GM19239 (cell line): ENCODE measurements around the gene BRD3.
"Not testable (repeated sequence)": the region's sequence is repeated elsewhere in the genome, so short reads cannot be mapped to it uniquely, and the experiment has no call there.

Experiments
- DNase-seq: peaks from one replicate; pipeline ENCODE4 v3.0.0; 2011; ENCODE audit warnings: low spot score; ENCODE audit not compliant: insufficient read length
- FAIRE-seq: peaks from 2 replicates; lab custom pipeline; 2011; peaks lifted over from hg19 to GRCh38; lab: Jason Lieb, UNC

Gene BRD3

DNA sequence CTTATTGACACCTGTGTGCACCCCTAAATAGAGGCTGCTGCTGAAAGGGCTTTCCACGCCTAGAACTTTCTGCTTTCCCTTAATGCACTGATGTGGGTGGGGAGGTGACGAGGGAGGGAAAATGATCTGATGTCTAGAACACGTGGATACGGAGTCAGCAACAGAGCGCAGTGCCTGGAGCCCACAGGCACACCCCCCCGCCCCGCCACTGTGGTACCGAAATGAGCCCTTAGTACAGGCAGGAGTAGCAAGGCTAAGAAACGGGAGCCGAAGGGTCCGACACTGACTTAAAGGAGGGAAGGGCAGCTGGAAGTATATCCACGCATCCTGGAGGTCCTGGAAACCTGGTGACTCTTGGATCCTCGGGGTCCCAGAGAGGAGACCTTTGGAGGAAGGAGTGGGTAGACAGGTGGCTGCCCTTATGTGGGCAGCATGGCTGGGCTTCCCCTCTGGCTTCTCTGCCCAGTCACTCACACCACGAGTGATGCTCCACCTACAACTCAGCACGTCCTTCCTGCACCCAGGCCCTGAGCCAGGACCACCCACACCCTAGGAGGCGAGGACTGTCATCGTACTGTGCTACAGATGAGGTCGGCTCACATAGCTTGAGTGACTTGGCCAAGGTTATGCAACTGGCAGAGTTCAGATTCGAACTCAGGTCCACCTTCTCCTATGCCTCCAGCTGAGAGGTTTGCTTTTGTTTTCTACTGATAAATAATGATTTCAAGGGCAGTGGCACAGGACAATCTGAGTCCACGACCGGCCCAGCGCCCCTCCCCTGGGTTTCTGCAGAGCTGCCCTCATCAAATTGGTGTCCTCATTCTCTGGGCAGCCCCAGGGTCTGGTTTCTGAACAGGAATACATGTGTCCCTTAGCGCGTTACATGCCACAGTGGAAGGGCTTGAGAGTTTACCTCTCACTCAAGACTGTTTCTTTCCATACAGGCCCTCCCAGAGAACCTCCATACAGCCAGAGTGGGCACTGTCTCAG is 71.0 kb downstream of the BRD3 start:
- DNase-seq (no peak), FAIRE-seq (no peak)

- FAIRE-seq (no peak), DNase-seq (no peak)
Measured at GRCh38 chr9:133995012-133995896, 72.6 kb downstream of the BRD3 start.

DNA sequence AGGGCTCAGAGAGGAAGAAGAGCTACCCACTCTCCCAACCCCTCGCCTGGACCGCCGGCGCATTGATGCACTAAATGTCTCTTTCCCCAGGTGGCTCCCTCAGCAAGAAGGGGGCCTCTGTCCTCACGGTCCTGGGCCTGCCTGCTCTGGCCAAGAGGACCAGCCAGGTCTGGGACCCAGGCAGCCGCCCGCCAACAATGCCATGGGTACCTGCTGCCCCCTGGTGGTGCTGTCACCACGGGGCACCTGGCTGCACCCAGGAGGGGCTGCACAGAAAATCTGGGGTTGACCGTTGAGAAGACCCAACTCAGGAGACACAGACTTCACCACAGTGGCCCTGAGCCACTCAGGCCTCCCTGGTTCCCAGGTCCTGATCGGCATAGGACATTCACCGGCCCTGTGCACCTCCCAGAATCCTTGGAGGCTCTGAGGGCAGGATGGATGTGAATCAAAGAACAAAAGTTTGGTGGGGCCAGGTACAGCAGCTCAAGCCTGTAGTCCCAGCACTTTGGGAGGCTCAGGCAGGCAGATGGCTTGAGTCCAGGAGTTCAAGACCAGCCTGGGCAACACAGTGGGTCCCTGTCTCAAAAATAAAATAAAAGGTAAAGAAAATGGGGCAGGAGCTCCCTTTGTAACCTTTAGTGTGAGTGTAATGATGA is 73.3 kb downstream of the BRD3 start:
- DNase-seq (peak; percentile 88), FAIRE-seq (peak; percentile 90)

GRCh38 chr9:133993635-133994253 is 74.1 kb downstream of the BRD3 start:
- DNase-seq (no peak), FAIRE-seq (no peak)

- DNase-seq (peak; percentile 74), FAIRE-seq (peak; percentile 70)
Measured at GRCh38 chr9:133992780-133993634, 74.8 kb downstream of the BRD3 start.

DNA sequence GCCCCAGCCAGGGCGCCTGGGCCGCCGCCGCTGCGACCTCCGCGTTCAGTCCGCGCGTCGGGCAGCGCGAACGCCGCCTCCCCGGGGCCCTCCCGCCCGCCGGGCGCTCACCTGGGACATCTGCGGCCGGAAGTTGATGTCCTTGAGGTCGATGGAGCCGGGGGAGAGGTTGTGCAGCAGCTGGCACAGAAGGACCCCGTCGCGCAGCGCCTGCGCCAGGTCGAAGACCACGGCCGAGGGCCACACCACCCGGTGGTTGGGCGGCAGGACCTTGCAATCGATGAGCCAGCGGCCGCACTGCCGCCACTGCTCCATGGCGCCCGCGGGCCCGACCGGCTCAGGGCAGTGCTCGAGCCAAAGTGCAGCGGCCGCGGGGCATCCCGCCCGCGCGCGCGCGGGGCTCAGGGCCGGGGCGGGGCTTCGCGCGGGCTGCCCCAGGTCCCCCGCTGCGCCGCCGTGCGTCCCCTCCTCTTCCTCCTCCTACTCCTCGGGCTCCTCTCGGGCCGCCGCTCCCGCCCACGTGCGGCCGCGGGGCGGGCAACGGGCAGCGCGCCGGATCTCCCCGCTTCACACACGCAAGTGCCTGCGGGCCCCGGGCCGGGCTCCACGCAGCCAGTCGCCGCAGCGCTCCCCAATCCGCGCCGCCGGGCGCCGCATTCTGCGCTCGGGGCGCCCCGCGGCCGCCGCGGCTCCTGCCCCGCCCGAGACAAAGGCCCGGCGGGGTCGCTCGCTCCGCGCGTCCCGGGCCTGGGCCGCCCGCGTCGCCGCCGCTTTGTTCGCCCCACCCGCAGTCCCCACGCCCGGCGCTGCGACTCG is 75.7 kb downstream of the BRD3 start, which contains the start of gene VAV2:
TSS of gene VAV2 (minus strand) at position 361 of the 816 bp plus-strand sequence. CDS start at position 315, 46 bp downstream.
- DNase-seq (peak; percentile 83), FAIRE-seq (peak; percentile 71)

GRCh38 chr9:133991214-133991921 is 76.5 kb downstream of the BRD3 start:
- FAIRE-seq, result no peak
- DNase-seq, result no peak

DNA sequence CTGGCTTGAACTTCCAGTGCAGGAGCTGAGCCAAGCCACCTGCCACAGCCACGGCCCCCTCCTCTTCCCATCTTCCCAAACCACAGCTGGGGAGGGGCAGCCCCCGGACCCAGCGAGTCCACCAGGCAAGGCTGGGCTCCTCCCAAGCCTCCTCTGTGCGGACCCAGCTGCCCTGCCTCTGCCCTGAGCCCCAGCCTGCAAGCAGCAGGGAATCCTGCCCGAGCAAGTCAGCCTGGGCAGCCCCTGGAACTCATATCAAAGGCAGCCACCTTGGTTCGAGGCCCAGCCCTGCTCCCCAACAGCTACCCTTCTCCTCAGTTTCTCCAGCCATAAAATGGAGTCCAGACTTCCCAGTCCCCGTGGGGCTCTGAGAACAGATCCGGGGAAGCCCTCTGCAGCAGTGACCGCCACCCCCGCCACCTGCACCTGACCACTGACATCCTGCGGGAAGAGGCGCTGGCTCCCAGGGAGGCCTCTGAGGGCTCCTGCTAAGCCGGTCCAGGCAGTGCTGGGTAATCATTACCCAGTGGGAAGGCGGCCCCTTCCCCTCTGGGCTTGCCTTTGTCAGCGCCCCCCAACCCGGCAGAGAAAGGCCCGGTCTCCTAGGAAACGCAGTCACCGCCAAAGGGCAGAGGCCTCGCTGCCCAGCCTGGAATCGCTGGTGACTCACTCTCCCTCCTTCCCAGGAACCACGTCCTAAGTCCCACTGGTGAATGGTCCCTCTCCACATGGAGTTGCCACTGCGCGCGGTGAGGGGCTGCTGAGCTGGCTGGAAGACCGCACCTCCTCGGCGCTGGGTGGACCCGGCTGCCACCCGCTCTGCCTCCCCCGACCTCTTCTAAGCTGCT is 77.2 kb downstream of the BRD3 start:
- DNase-seq, result no peak
- FAIRE-seq, result no peak

DNA sequence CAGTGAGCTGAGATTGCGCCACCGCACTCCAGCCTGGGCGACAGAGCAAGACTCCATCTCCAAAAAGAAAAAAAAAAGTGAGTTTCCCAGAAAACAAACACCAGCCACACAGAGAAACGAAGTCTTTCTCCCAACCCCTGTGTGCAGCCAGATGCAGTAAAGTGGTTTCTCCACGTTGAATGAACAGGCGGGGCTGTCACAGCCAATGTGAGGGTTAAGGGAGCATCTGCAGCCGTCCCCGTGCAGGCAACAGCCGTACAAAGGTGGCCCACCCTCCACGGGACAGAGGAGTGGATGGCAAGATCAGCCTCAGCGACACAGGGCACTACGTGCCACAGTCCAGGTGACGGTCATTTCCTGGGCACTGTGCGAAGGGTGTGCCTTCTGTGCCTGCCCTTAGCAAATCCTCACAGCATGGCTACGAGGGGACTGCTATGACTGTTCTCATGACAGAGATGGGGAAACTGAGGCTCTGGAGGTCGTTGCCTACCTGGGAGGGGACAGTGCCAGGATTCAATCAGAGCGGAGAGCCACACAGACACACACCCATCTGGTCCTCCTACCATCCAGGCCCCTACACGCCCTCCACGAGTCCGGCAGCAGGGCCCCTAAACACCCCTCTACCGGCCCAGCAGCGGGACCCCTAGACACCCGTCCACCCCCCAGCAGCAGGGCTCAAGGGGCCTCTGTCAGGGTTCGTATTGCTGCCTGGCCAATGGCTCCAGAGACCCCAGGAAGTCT is 78.0 kb downstream of the BRD3 start:
- no peak for DNase-seq
- no peak for FAIRE-seq

GRCh38 chr9:133988771-133989170 is 79.1 kb downstream of the BRD3 start:
- not testable (repeated sequence) for FAIRE-seq

GRCh38 chr9:133987946-133988665 is 79.7 kb downstream of the BRD3 start:
- FAIRE-seq, result no peak
- DNase-seq, result no peak

More at GRCh38 chr9:133988771-133989170, 79.1 kb downstream of the BRD3 start:
- not testable (repeated sequence) for DNase-seq

GRCh38 chr9:133987446-133987788 is 80.4 kb downstream of the BRD3 start:
- DNase-seq, result no peak
- no peak for FAIRE-seq

- FAIRE-seq (no peak), DNase-seq (no peak)
Measured at GRCh38 chr9:133986774-133987445, 80.9 kb downstream of the BRD3 start.

- DNase-seq (no peak), FAIRE-seq (no peak)
Measured at GRCh38 chr9:133986061-133986460, 81.8 kb downstream of the BRD3 start.
